Posterior vena cava (tissue), 2 donors: ENCODE results near the gene PRSS50. TPM values are rescaled to one million over a fixed set of nuclear protein-coding genes. Genes with fewer than 3 reads are reported as not detected.

Experiments
- DNase-seq: peaks from one replicate; pipeline ENCODE4 v3.0.0-alpha.2; 2020; ENCODE audit warnings: low spot score
- intact Hi-C, 2 donors: fragments of 100-400 bp; cut with DNase I; formaldehyde crosslinking; loops; one replicate each; pipeline versions ENCODE4 v1.14.1 to v1.14.2; 2022 to 2023
- total RNA-seq, 2 donors: library from RNA; stranded (reverse); fragmentation: NEBNext Ultra II Directional; extraction: Animal tissue kit (Norgen Biotek cat#: 25700); gene quantifications; one replicate each; pipeline ENCODE4 v1.2.1, GENCODE V29; 2021
- donor health status: DM: yes; HTN: yes; CAD: no.
- donor health status: DM: yes; HTN: yes; CAD: no.

Gene PRSS50
- total RNA-seq, 2 donors from 2014 or later: not detected

DNA sequence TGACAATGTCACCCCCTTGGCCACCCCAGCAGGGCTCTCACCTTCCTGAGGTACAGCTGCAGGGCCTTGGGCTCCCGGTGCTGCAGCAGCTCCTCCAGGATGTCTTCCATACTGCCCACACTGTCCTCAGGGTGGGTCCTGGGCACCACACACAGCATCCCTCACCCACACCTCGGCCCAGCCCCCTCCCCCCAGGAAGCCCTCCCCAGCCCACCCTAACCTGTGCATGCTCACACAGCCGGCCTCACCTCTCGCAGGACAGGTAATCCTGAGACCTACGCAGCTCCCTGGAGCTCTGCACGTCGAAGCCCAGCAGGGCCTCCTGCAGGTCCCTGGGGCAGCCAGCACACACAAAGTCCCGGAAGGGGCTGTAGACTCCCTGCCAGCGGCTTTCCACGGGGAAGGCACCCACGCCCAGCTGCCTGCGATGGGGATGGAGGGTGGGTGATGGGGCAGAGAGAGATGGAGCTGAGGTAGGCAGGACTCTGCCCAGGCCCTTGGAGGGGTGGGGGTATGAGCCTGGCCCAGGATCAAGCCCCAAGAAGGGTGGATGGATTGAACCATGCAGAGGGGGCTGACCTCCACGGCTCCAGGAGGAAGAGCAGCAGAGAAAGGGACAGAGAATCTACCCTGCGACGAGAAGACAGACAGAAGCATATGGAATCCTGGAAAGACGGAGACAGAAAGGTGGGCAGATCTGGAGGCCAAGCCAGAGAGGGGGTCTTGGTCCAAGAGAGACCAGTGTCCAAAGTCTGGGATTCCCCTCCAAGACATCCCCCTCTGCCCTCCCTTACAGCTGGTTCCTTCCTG is 40.9 kb downstream of the PRSS50 start:
- DNase-seq: no peak
- intact Hi-C loops: no loop called here

DNA sequence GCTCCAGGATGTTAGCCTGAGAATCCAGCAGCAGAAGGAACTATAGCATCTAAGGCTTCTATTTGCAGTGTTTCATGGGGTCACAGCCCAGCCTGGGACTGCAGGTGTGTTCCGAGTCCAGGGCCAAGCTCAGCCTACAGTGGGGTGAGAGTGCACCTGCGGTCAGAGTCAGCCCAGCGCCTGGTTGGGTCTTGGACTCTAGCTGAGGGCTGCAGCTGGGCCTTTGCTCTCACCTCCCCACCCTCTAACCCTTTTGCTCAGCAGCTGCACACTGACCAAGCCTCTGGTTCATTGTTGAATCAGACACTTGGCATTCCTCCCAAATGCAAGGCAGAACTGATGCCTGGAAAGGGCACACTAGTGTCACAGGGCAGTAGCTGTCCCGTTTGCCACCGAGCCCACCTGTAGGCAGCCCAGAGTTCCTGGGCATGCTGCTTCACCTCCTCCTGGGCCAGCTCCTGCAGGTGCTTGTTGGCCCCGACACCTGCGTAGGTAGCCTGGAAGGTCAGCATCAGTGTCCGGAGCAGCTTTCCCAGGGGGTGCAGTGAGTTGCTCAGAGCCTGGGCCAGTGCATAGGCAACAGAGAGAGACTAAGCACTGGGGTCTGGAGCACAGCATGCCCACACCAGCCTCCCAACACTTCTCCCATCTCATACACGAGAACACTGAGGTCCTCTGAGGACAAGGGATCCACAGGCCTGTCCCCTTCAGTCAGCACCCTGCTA is 41.7 kb downstream of the PRSS50 start:
- intact Hi-C loops: no loop called here
- DNase-seq: peak; percentile 69

GRCh38 chr3:46675426-46675825 is 42.2 kb downstream of the PRSS50 start:
- peak; percentile 36 for DNase-seq
- intact Hi-C loops: no loop called here

- peak; percentile 68 for DNase-seq
- intact Hi-C loops: no loop called here
Measured at GRCh38 chr3:46674031-46674845, 43.4 kb downstream of the PRSS50 start.

DNA sequence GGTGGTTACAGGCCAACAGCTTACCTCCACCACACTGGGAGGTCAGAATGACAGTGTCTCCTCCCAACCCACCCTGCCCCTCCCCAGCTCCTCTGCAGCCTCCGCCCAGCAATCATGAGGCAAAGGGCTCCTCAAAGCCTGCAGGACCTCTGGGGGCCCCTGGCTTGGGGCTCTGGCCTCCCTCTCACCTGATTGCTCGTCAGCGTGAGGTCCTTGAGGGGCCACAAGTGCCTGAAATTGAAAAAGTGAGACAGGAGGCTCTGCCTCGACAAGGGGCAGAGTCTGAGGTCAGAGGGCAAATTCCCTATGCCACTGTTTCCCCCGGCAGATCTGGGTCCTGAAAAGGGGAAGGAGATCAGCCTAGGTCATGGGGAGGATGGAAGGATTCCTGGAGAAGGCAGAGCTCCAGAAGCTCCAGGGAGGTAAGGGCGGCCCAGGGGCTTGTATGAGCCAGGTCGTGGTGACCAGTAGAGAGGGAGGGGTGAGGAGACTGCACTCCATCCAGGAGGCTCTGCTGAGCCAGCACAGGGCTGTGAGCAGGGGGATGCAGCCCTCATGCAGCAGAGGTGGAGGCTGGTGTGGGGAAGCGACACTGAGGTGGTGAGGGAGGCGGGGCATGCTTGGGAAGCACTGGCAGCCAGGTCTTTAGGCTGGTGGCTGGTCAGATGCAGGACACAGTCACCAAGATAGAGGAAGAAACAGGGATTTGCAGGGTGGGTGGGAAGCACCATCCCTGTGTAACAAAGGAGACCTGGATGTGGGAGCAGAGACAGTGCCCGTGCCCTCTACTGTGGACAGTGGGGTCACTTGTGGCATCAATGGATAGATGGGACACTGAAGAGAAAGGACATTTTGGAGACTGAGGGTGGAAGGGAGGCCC is 44.3 kb downstream of the PRSS50 start:
- DNase-seq: peak; percentile 45
- intact Hi-C loops: no loop called here

- peak; percentile 59 for DNase-seq
- intact Hi-C loops: no loop called here
Measured at GRCh38 chr3:46672349-46672695, 45.3 kb downstream of the PRSS50 start.

GRCh38 chr3:46671541-46672348 is 45.9 kb downstream of the PRSS50 start:
- intact Hi-C loops: no loop called here
- peak; percentile 68 for DNase-seq

- intact Hi-C loops: no loop called here
- peak; percentile 68 for DNase-seq
Measured at GRCh38 chr3:46670891-46671427, 46.7 kb downstream of the PRSS50 start.

DNA sequence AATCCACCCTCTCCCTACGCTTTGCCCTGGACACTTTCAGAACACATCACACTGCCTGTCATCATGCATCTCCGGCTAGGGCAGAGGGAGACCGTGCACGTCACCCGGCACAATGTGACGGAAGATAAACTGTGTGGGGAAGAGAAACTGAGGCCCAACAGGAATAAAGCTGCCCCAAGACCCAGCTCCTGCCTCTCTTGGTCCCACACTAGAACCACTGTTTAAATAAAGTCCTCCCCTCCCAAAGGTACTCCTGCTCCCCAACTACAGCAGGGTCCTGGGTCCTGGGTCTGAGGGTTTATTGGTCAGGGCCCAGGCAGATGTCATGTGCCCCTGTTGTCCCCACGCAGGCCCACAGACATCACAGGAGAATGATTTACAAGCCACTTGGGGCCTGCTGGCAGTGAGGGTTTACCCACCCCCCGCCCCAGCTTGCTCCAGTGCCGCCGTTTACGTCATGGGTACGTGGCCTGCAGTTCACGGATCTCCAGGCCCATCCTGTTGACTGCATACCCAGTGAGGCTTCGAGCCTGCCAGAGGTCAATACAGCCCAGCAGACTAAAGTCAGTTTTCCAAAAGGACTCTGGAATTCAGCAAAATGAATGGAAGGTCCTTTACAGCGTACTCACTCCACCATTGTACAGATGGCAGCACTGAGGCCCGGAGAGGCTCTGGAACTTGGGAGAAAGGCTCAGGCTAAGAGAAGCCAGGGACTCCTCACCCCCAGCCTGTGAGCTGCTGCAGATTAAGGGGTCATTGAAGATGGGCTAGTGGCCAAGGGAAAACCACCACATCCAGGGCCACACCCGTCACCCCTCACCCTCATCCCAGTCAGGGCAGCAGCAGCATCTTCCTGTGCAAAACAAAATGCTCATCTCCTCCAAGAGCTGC is 47.4 kb downstream of the PRSS50 start:
- DNase-seq: peak; percentile 35
- intact Hi-C loops: no loop called here

- peak; percentile 55 for DNase-seq
- intact Hi-C loops: no loop called here
Measured at GRCh38 chr3:46669191-46669999, 48.3 kb downstream of the PRSS50 start.

- intact Hi-C loops: no loop called here
- DNase-seq: peak; percentile 58
Measured at GRCh38 chr3:46668591-46668990, 49.1 kb downstream of the PRSS50 start.

DNA sequence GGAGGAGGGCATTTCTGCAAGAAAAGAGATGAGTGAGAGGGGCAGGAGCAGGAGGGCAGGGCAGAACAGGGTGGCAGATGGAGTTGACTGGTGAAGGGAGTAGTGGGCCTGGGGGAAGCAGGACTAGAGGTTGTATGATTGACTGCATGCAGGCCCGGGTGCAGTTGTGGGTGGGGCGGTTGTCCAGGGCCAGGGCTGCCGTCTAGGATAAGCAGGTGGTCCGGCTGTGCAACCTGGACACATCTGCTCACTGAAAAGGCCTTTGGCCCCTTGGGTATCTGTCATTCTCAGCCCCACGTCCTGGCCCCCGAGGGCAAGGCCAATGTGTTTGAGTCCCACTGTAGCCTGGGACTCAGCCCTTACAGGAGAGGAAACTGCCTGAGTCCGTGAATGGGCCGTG is 49.6 kb downstream of the PRSS50 start:
- intact Hi-C loops: no loop called here
- peak; percentile 58 for DNase-seq

GRCh38 chr3:46667657-46668056 is 50.0 kb downstream of the PRSS50 start:
- DNase-seq: peak; percentile 66

DNA sequence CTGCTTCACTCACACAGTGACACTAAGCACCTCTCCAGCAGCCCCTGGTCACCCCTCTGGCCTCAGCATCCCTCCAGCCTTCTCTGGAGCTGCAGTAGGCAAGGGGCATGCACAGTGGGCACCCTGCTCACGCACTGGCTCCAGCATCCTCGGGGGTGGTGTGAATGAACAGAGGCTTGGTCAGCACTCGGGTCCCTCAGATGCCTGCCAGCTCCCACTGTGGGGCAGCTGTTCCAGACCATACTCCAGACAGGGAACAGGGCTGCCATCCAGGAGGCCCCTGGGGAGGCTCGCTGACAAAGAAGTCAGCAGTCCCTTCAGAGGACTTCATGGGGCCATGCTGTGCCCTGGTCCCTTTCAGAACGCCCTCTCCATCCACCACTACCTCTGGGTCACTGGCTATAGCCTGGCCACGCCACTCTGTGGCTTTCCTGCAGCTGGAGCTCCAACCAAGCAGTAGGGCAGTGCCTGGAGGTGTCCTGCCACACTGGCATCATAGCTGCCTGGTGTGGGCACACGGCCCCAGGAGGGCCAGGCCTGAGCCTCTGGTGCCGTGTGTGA is 50.5 kb downstream of the PRSS50 start:
- intact Hi-C loops: no loop called here
- peak; percentile 67 for DNase-seq

More at GRCh38 chr3:46667657-46668056, 50.0 kb downstream of the PRSS50 start:
- intact Hi-C loops: no loop called here

GRCh38 chr3:46666453-46666845 is 51.2 kb downstream of the PRSS50 start:
- intact Hi-C loops: no loop called here

More at GRCh38 chr3:46666453-46666845, 51.2 kb downstream of the PRSS50 start:
- DNase-seq: peak; percentile 41
